Kidney (tissue), 14 donors: ENCODE data around the gene RIMS4. TPM values are rescaled to one million over a fixed set of nuclear protein-coding genes. Genes with fewer than 3 reads are reported as not detected.
"Not testable (repeated sequence)": the region's sequence is repeated elsewhere in the genome, so short reads cannot be mapped to it uniquely, and the experiment has no call there.

Experiments
- DNase-seq, 5 donors: peaks; one replicate each; pipeline ENCODE4 v3.0.0-alpha.2; 2013 to 2020
- FAIRE-seq: peaks from 2 replicates; lab custom pipeline; 2012; peaks lifted over from hg19 to GRCh38; lab: Jason Lieb, UNC
- H3K27ac ChIP-seq, 2 donors: one replicate each; pipeline ENCODE4 v1.7.0; 2013; ENCODE audit warnings: low read depth in 2 of 2, low read length in 2 of 2, inconsistent platforms in 1 of 2
- H3K27me3 ChIP-seq: one replicate; pipeline ENCODE4 v1.7.1; 2013; ENCODE audit warnings: low read length, inconsistent platforms; ENCODE audit not compliant: control insufficient read depth, insufficient read depth
- H3K36me3 ChIP-seq, 3 donors: one replicate each; pipeline versions ENCODE4 v1.7.0 to v1.7.1; 2013; ENCODE audit warnings: low read length in 3 of 3, control low read depth in 1 of 3, inconsistent platforms in 1 of 3; ENCODE audit not compliant: insufficient read depth in 3 of 3, control insufficient read depth in 2 of 3
- H3K4me1 ChIP-seq, 3 donors: one replicate each; pipeline versions ENCODE4 v1.7.0 to v1.7.1; 2013; ENCODE audit warnings: low read length in 3 of 3, inconsistent platforms in 1 of 3, low read depth in 1 of 3; ENCODE audit not compliant: control insufficient read depth in 2 of 3, insufficient read depth in 2 of 3
- H3K4me3 ChIP-seq, 3 donors: one replicate each; pipeline versions ENCODE4 v1.7.0 to v1.8.1; 2013; ENCODE audit warnings: low read length in 3 of 3, control low read depth in 1 of 3, inconsistent platforms in 1 of 3
- H3K9ac ChIP-seq, 3 donors: one replicate each; pipeline versions ENCODE4 v1.7.0 to v1.7.1; 2013; ENCODE audit warnings: low read length in 3 of 3, control low read depth in 1 of 3, inconsistent platforms in 1 of 3
- H3K9me3 ChIP-seq, 3 donors: one replicate each; pipeline versions ENCODE4 v1.7.0 to v1.7.1; 2013; ENCODE audit warnings: low read length in 3 of 3, control low read depth in 1 of 3, inconsistent platforms in 1 of 3; ENCODE audit not compliant: control insufficient read depth in 2 of 3, insufficient read depth in 1 of 3
- CTCF ChIP-seq: IDR thresholded peaks from 3 replicates; pipeline ENCODE4 v1.5.1; 2012; ENCODE audit warnings: mild to moderate bottlenecking, moderate library complexity, borderline replicate concordance; ENCODE audit not compliant: insufficient read depth; ENCODE audit errors: extremely low read depth
- intact Hi-C: fragments of 100-400 bp; cut with DNase I; formaldehyde crosslinking; loops from one replicate; pipeline ENCODE4 v1.11.1; 2022
- polyA plus RNA-seq: library from polyadenylated mRNA; stranded (reverse); fragments of 350-450 nt; fragmentation: Illumina TruSeq; extraction: RNeasy Lipid Tissue Mini Kit (QIAGEN cat#74804); gene quantifications from one replicate; pipeline ENCODE4 v1.2.3, GENCODE V29; 2014; ENCODE audit warnings: low read depth, low replicate concordance; ENCODE audit not compliant: insufficient read depth
- total RNA-seq: library from RNA; stranded (reverse); fragmentation: NEBNext Ultra II Directional; extraction: Animal tissue kit (Norgen Biotek cat#: 25700); gene quantifications from one replicate; pipeline ENCODE4 v1.2.1, GENCODE V29; 2021
- donor health status: control.
- donor health status: control.
- donor health status: control.
- donor health status: control.
- donor health status: control.
- donor health status: DM: yes; HTN: yes; CAD: no.
- donor health status: Normal renal cell carcinoma (clear cell type).

Gene RIMS4
- total and polyA plus RNA-seq, 2 donors from 2014 or later = 0.13 TPM; not detected in 1

GRCh38 chr20:44830523-44830922 is 20.2 kb upstream of the RIMS4 start:
- Histone ChIP-seq H3K27ac (no peak overlapping the region), H3K4me3 (no peak overlapping the region), H3K27me3 (no peaks in the 10 kb centered on the region), H3K9ac (no peak overlapping the region), H3K36me3 (no peaks in the 10 kb centered on the region), H3K4me1 (no peaks in the 10 kb centered on the region), H3K9me3 (no peaks in the 10 kb centered on the region)
- no peak for TF ChIP-seq CTCF
- FAIRE-seq (no peak), DNase-seq (no peak)
- intact Hi-C loops = no loop called here

GRCh38 chr20:44829688-44830087 is 19.3 kb upstream of the RIMS4 start:
- Histone ChIP-seq H3K9me3 (no peaks in the 10 kb centered on the region), H3K27ac (no peak overlapping the region), H3K4me1 (no peaks in the 10 kb centered on the region), H3K27me3 (no peaks in the 10 kb centered on the region), H3K36me3 (no peaks in the 10 kb centered on the region), H3K9ac (no peak overlapping the region), H3K4me3 (no peak overlapping the region)
- no peak for FAIRE-seq
- intact Hi-C loops = no loop called here
- TF ChIP-seq CTCF = no peak
- no peak for DNase-seq

- H3K4me1 ChIP-seq = no peaks in the 10 kb centered on the region
- H3K4me3 ChIP-seq = no peak overlapping the region
- DNase-seq = no peak
- H3K27me3 ChIP-seq = no peaks in the 10 kb centered on the region
- H3K9me3 ChIP-seq = no peaks in the 10 kb centered on the region
- no peak overlapping the region for H3K9ac ChIP-seq
- TF ChIP-seq CTCF = no peak
- intact Hi-C loops = no loop called here
- no peaks in the 10 kb centered on the region for H3K36me3 ChIP-seq
- H3K27ac ChIP-seq = no peak overlapping the region
- FAIRE-seq = no peak
Observed at GRCh38 chr20:44828640-44829039, 18.3 kb upstream of the RIMS4 start.

GRCh38 chr20:44827401-44827800 is 17.1 kb upstream of the RIMS4 start:
- TF ChIP-seq CTCF = no peak
- Histone ChIP-seq H3K36me3 (no peaks in the 10 kb centered on the region), H3K4me3 (no peak overlapping the region), H3K9ac (no peak overlapping the region), H3K9me3 (no peaks in the 10 kb centered on the region), H3K4me1 (no peaks in the 10 kb centered on the region), H3K27ac (no peak overlapping the region), H3K27me3 (no peaks in the 10 kb centered on the region)
- DNase-seq (no peak), FAIRE-seq (no peak)
- intact Hi-C loops = no loop called here

- intact Hi-C loops, H3K4me3 ChIP-seq, H3K4me1 ChIP-seq, H3K36me3 ChIP-seq, DNase-seq, H3K27ac ChIP-seq, H3K27me3 ChIP-seq, FAIRE-seq, H3K9ac ChIP-seq, H3K9me3 ChIP-seq: not testable (repeated sequence)
Observed at GRCh38 chr20:44821576-44821975, 11.2 kb upstream of the RIMS4 start.
